ENCODE data around the gene TSPAN18.

GRCh38 chr11:44870615-44871176, 143.9 kb downstream of the TSPAN18 start:
- no peak for TF ChIP-seq POLR2A (IDR thresholded peaks at IDR 0.05)
- TF ChIP-seq, protein P1, sequence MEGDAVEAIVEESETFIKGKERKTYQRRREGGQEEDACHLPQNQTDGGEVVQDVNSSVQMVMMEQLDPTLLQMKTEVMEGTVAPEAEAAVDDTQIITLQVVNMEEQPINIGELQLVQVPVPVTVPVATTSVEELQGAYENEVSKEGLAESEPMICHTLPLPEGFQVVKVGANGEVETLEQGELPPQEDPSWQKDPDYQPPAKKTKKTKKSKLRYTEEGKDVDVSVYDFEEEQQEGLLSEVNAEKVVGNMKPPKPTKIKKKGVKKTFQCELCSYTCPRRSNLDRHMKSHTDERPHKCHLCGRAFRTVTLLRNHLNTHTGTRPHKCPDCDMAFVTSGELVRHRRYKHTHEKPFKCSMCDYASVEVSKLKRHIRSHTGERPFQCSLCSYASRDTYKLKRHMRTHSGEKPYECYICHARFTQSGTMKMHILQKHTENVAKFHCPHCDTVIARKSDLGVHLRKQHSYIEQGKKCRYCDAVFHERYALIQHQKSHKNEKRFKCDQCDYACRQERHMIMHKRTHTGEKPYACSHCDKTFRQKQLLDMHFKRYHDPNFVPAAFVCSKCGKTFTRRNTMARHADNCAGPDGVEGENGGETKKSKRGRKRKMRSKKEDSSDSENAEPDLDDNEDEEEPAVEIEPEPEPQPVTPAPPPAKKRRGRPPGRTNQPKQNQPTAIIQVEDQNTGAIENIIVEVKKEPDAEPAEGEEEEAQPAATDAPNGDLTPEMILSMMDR (IDR thresholded peaks at IDR 0.05) = no peak
